HCT116 (cell line): Measurements from ENCODE around the gene MMP24. TPM values are rescaled to one million over a fixed set of nuclear protein-coding genes. Genes with fewer than 3 reads are reported as not detected.

ENCODE experiments used
- ATAC-seq: fragments of 200-7000 bp; cut with Tn5 transposase; 2 replicates; pipeline ENCODE4 v1.9.1; 2020; ENCODE audit warnings: mild to moderate bottlenecking, moderate library complexity
- BruUV-seq: library from RNA; stranded (reverse); fragments of 400-500 nt; replicated peaks from 2 replicates; lab custom pipeline; 2021; lab: Mats Ljungman, UMichigan
- CTCF ChIA-PET: fragments of 300-600 bp; sonication (Branson Sonifier 250); formaldehyde crosslinking; loops from one replicate; lab custom pipeline; 2021; ENCODE audit warnings: antibody characterized with exemption; lab: Charles Lee
- POLR2A ChIA-PET: fragments of 300-600, 350-600 bp; sonication (Branson Sonifier 250); formaldehyde crosslinking; loops from one replicate; lab custom pipeline; 2021; ENCODE audit warnings: antibody characterized with exemption; lab: Charles Lee
- RAD21 ChIA-PET, 2 experiments: fragments of 300-600 bp; sonication (Branson Sonifier 250); formaldehyde crosslinking; loops; one replicate each; lab custom pipeline; 2023; ENCODE audit warnings: low total read pairs in 2 of 2; ENCODE audit not compliant: uncharacterized antibody in 2 of 2, unreplicated experiment in 2 of 2, low non-redundant PET in 1 of 2; lab: Charles Lee
- DNase-seq: peaks from one replicate; pipeline ENCODE4 v3.0.0-alpha.2; 2010; ENCODE audit warnings: low read depth, low spot score
- H2AFZ ChIP-seq: fragments of 200-600 bp; shearing (Covaris generic), sonication (generic); 2 replicates; pipeline ENCODE4 v1.6.1; 2017; ENCODE audit warnings: low read depth, mixed run types, mixed read lengths, antibody characterized with exemption, low read length; ENCODE audit not compliant: poor library complexity, severe bottlenecking
- H3K27ac ChIP-seq: 2 replicates; pipeline ENCODE4 v1.5.1; 2012; ENCODE audit warnings: low read depth, low read length
- H3K27me3 ChIP-seq: fragments of 200-600 bp; sonication (generic); 2 replicates; pipeline ENCODE4 v1.6.1; 2016; ENCODE audit warnings: mixed run types, low read length, mixed read lengths; ENCODE audit not compliant: insufficient read depth
- H3K36me3 ChIP-seq, 2 experiments: fragments of 200-500 bp in 1 of 2; fragments of 200-600 bp in 1 of 2; sonication (Bioruptor generic) in 1 of 2; sonication (generic) in 1 of 2; 2 replicates each; pipeline versions ENCODE4 v1.5.1 to v1.6.1; 2014 to 2016; ENCODE audit warnings: low read length in 2 of 2, inconsistent platforms in 1 of 2, mixed read lengths in 1 of 2, mixed run types in 1 of 2; ENCODE audit not compliant: insufficient read depth in 2 of 2, control insufficient read depth in 1 of 2
- H3K4me1 ChIP-seq, 2 experiments: fragments of 200-600 bp in 1 of 2; sonication (generic) in 1 of 2; 2 replicates each; pipeline versions ENCODE4 v1.5.1 to v1.6.1; 2012 to 2017; ENCODE audit warnings: low read length in 2 of 2, inconsistent platforms in 1 of 2, mild to moderate bottlenecking in 1 of 2, mixed read lengths in 1 of 2, mixed run types in 1 of 2, moderate library complexity in 1 of 2; ENCODE audit not compliant: insufficient read depth in 2 of 2, control insufficient read depth in 1 of 2
- H3K4me2 ChIP-seq: fragments of 200-600 bp; sonication (generic); 2 replicates; pipeline ENCODE4 v1.6.1; 2017; ENCODE audit warnings: mixed run types, low read length, mixed read lengths
- H3K4me3 ChIP-seq, 2 experiments: fragments of 200-600 bp in 1 of 2; sonication (generic) in 1 of 2; replicated peaks in 1 of 2; 2 replicates each; pipeline ENCODE4 v1.5.1; 2011 to 2016; ENCODE audit warnings: low read length in 2 of 2, control low read depth in 1 of 2, low read depth in 1 of 2, mild to moderate bottlenecking in 1 of 2, mixed read lengths in 1 of 2, mixed run types in 1 of 2
- H3K79me2 ChIP-seq: fragments of 200-600 bp; sonication (generic); 2 replicates; pipeline ENCODE4 v1.6.1; 2017; ENCODE audit warnings: mild to moderate bottlenecking, mixed run types, low read length, moderate library complexity, mixed read lengths; ENCODE audit not compliant: insufficient read depth
- H3K9ac ChIP-seq: fragments of 200-600 bp; sonication (generic); 2 replicates; pipeline ENCODE4 v1.6.1; 2016; ENCODE audit warnings: low read length, mixed read lengths
- H3K9me2 ChIP-seq: fragments of 200-600 bp; sonication (generic), shearing (Covaris generic); 2 replicates; pipeline ENCODE4 v1.6.1; 2017; ENCODE audit warnings: mixed run types, mild to moderate bottlenecking, moderate library complexity; ENCODE audit not compliant: insufficient read depth
- H3K9me3 ChIP-seq, 2 experiments: fragments of 200-500 bp in 1 of 2; fragments of 200-600 bp in 1 of 2; sonication (Bioruptor generic) in 1 of 2; sonication (generic) in 1 of 2; 2 replicates each; pipeline ENCODE4 v1.6.1; 2014 to 2017; ENCODE audit warnings: low read length in 2 of 2, mixed read lengths in 2 of 2, inconsistent platforms in 1 of 2, low read depth in 1 of 2, mild to moderate bottlenecking in 1 of 2, mixed run types in 1 of 2, moderate library complexity in 1 of 2; ENCODE audit not compliant: control insufficient read depth in 1 of 2, insufficient read depth in 1 of 2
- H4K20me1 ChIP-seq: fragments of 200-600 bp; sonication (generic), shearing (Covaris generic); 2 replicates; pipeline ENCODE4 v1.6.1; 2017; ENCODE audit warnings: mixed run types, mild to moderate bottlenecking, moderate library complexity; ENCODE audit not compliant: insufficient read depth
- CEBPB ChIP-seq: IDR thresholded peaks from 2 replicates; pipeline ENCODE4 v1.6.1; 2012; ENCODE audit warnings: low read depth
- EGR1 ChIP-seq: IDR thresholded peaks from 2 replicates; pipeline ENCODE4 v1.6.1; 2012; ENCODE audit warnings: low read depth
- FOSL1 ChIP-seq: IDR thresholded peaks from 2 replicates; pipeline ENCODE4 v1.6.1; 2012; ENCODE audit warnings: low read depth
- MAX ChIP-seq: IDR thresholded peaks from 2 replicates; pipeline ENCODE4 v1.6.1; 2012
- REST ChIP-seq: IDR thresholded peaks from 2 replicates; pipeline ENCODE4 v1.6.1; 2012; ENCODE audit warnings: low read depth
- SIN3A ChIP-seq: IDR thresholded peaks from 2 replicates; pipeline ENCODE4 v1.6.1; 2012; ENCODE audit warnings: low read depth
- SP1 ChIP-seq: IDR thresholded peaks from 2 replicates; pipeline ENCODE4 v1.6.1; 2012; ENCODE audit warnings: low read depth
- SRF ChIP-seq: IDR thresholded peaks from 2 replicates; pipeline ENCODE4 v1.6.1; 2012; ENCODE audit warnings: low read depth
- ZFX ChIP-seq: fragments of 450-650 bp; IDR thresholded peaks from 2 replicates; pipeline ENCODE4 v1.6.1; 2017
- intact Hi-C: fragments of 100-400 bp; cut with micrococcal nuclease; formaldehyde crosslinking; loops from 2 replicates; pipeline ENCODE4 v1.10.0; 2022
- total RNA-seq: library from RNA; stranded (reverse); gene quantifications from one replicate; pipeline ENCODE4 v1.2.1, GENCODE V29; 2021; ENCODE audit not compliant: unreplicated experiment

Gene MMP24
- total RNA-seq, 1 experiment from 2014 or later = not detected

GRCh38 chr20:35281506-35282101 is 55.1 kb downstream of the MMP24 start (continued):
- TF ChIP-seq REST (no peak), EGR1 (no peak), SRF (no peak), MAX (no peak), SP1 (no peak), FOSL1 (no peak), ZFX (no peak), CEBPB (no peak)
- TF ChIP-seq, all 23 proteins: peak for 0

- Histone ChIP-seq H3K27me3 (no peaks in the 10 kb centered on the region), H4K20me1 (no peaks in the 10 kb centered on the region), H3K9ac (peak overlapping the region; percentile 98), H3K9me2 (no peaks in the 10 kb centered on the region), H3K4me3 (peak overlapping the region; percentile 96 to 100), H3K4me1 (peaks cover 8 to 33% of the 10 kb centered on the region in 2 experiments; a peak in 3 of 4 replicates), H3K27ac (peak overlapping the region; percentile 88), H3K36me3 (peaks cover 17 to 35% of the 10 kb centered on the region in 2 experiments), H2AFZ (no peak overlapping the region), H3K4me2 (peak overlapping the region; percentile 84), H3K9me3 (no peaks in the 10 kb centered on the region), H3K79me2 (peaks cover 56% of the 10 kb centered on the region)
- ChIA-PET CTCF (interaction anchor here (1.0 to 1.8 kb wide), 7 partner anchors 18 to 411 kb away, joined by 3 to 8 read pairs (median 4); partner anchors contain the start of gene GGT7), RAD21 (interaction anchor here in 1 of 2 experiments (0.9 kb wide), 1 partner anchor 139 kb away, joined by 3 read pairs; no protein-coding TSS in a partner anchor), POLR2A (interaction anchor here (0.9 to 1.7 kb wide), 2 partner anchors 10 to 22 kb away, joined by 3 to 7 read pairs; no protein-coding TSS in a partner anchor)
- no peak for DNase-seq
- ATAC-seq = peak; percentile 37; the same call in 1 of the 2 replicates
- TF ChIP-seq SIN3A (0 out of 2 replicates have a peak, but pooled peaks have one; percentile 28), ZFX (no peak)
- TSS peak; percentile 70 for BruUV-seq
- intact Hi-C loops = no loop called here
Measured at GRCh38 chr20:35283441-35284266, 57.2 kb downstream of the MMP24 start.
